ENCODE measurements around the gene MYCN. TPM values are rescaled to one million over a fixed set of nuclear protein-coding genes. Genes with fewer than 3 reads are reported as not detected.

MYCN gene
- polyA plus RNA-seq, 1 of the 3 experiments (the other 2 are of a cell fraction) = 0.03 TPM

DNA sequence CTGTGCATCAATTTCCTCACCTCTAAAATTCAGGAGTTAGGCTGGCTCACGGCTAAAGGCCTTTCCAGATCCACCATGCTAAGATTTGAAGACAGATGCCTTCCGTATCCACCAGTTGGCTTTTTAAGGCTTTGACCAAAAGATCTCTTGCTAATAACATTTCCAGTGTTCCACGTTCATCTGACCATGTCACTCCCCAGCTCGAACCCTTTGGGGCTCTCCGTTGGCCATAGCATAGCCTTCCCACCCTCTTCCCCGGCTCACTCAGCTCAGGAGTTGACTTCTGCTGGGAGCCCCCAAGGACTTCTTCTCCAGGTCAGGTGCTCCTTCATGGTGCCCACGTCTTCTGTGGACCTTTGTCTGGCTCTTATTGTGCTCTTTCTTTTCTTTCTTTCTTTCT lies 53.3 kb downstream of the MYCN start:
- Histone ChIP-seq H3K79me2 (ENCODE audit: insufficient read depth) (no peaks in the 10 kb centered on the region), H3K4me2 (no peak overlapping the region), H3K9me2 (no peaks in the 10 kb centered on the region), H3K27me3 (ENCODE audit: insufficient read depth) (no peaks in the 10 kb centered on the region), H3K4me1 (ENCODE audit: control insufficient read depth in 1 of 2, insufficient read depth in 2 of 2, low read depth in 1 of 2, low read length in 1 of 2) (no peaks in the 10 kb centered on the region; a peak in 1 of 4 replicates), H3K36me3 (replicated peaks in 1 of 2; ENCODE audit: control insufficient read depth in 1 of 2, insufficient read depth in 2 of 2, low read length in 1 of 2) (no peaks in the 10 kb centered on the region), H3K4me3 (ENCODE audit: low read depth in 2 of 2, low read length in 1 of 2) (no peak overlapping the region), H3K27ac (ENCODE audit: low read depth in 2 of 2, low read length in 1 of 2) (no peak overlapping the region), H3F3A (replicated peaks; ENCODE audit: insufficient read depth) (no peaks in the 10 kb centered on the region), H3K9ac (no peak overlapping the region), H3K9me3 (no peaks in the 10 kb centered on the region; the same call in none of the 2 replicates), H2AFZ (ENCODE audit: low read depth) (no peak overlapping the region), H4K20me1 (ENCODE audit: insufficient read depth) (no peaks in the 10 kb centered on the region)
- 34% methylated on average over 7 of the region's 7 CpGs for WGBS (ENCODE audit: low lambda C conversion rate)
- CTCF ChIA-PET = no interaction called here
- TF ChIP-seq RFX5 (IDR thresholded peaks at IDR 0.05; ENCODE audit: low read length) (no peak), RAD21 (IDR thresholded peaks at IDR 0.05; ENCODE audit: low read length) (no peak), CHD2 (IDR thresholded peaks at IDR 0.05; ENCODE audit: low read length, partially characterized antibody) (no peak), NRF1 (IDR thresholded peaks at IDR 0.05; ENCODE audit: low read depth, low read length) (no peak), GABPA (IDR thresholded peaks at IDR 0.05; ENCODE audit: low read depth) (no peak), FOSL2 (IDR thresholded peaks at IDR 0.05; ENCODE audit: borderline replicate concordance, low read depth) (no peak), POLR2AphosphoS5 (IDR thresholded peaks at IDR 0.05; ENCODE audit: low read depth, low read length) (no peak)
- DNase-seq = no peak
- POLR2A ChIA-PET = no interaction called here

GRCh38 chr2:15995603-15996002 lies 55.3 kb downstream of the MYCN start:
- no peak for DNase-seq
- no peaks in the 10 kb centered on the region; the same call in none of the 2 replicates for H3K9me3 ChIP-seq
- no peak overlapping the region for H3K9ac ChIP-seq
- H2AFZ ChIP-seq (ENCODE audit: low read depth) = no peak overlapping the region
- 47% methylated on average over 3 of the region's 3 CpGs for WGBS (ENCODE audit: low lambda C conversion rate)
- ChIA-PET POLR2A (no interaction called here), CTCF (no interaction called here)
- no peaks in the 10 kb centered on the region for H3K79me2 ChIP-seq (ENCODE audit: insufficient read depth)
- H4K20me1 ChIP-seq (ENCODE audit: insufficient read depth) = no peaks in the 10 kb centered on the region
- no peaks in the 10 kb centered on the region for H3K36me3 ChIP-seq (replicated peaks in 1 of 2; ENCODE audit: control insufficient read depth in 1 of 2, insufficient read depth in 2 of 2, low read length in 1 of 2)
- no peaks in the 10 kb centered on the region for H3K27me3 ChIP-seq (ENCODE audit: insufficient read depth)
- H3K4me2 ChIP-seq = no peak overlapping the region
- H3K9me2 ChIP-seq = no peaks in the 10 kb centered on the region
- no peak overlapping the region for H3K4me3 ChIP-seq (ENCODE audit: low read depth in 2 of 2, low read length in 1 of 2)
- H3F3A ChIP-seq (replicated peaks; ENCODE audit: insufficient read depth) = no peaks in the 10 kb centered on the region
- H3K4me1 ChIP-seq (ENCODE audit: control insufficient read depth in 1 of 2, insufficient read depth in 2 of 2, low read depth in 1 of 2, low read length in 1 of 2) = no peaks in the 10 kb centered on the region; a peak in 1 of 4 replicates
- TF ChIP-seq RCOR1 (IDR thresholded peaks at IDR 0.05; ENCODE audit: low read length) (no peak), JUND (IDR thresholded peaks at IDR 0.05) (no peak), GATA2 (CRISPR knock-in tag; IDR thresholded peaks at IDR 0.05) (no peak), FOXM1 (IDR thresholded peaks at IDR 0.05; ENCODE audit: low read depth) (no peak), ELF1 (IDR thresholded peaks at IDR 0.05) (no peak), MXI1 (IDR thresholded peaks at IDR 0.05; ENCODE audit: low read depth, low read length) (no peak), TCF12 (IDR thresholded peaks at IDR 0.05) (no peak), ZBTB33 (IDR thresholded peaks at IDR 0.05; ENCODE audit: borderline replicate concordance, low read depth) (no peak), RFX5 (IDR thresholded peaks at IDR 0.05; ENCODE audit: low read length) (no peak), POLR2AphosphoS5 (IDR thresholded peaks at IDR 0.05; ENCODE audit: low read depth, low read length) (no peak), YY1 (IDR thresholded peaks at IDR 0.05; ENCODE audit: low read depth) (no peak)
- TF ChIP-seq, protein P1, sequence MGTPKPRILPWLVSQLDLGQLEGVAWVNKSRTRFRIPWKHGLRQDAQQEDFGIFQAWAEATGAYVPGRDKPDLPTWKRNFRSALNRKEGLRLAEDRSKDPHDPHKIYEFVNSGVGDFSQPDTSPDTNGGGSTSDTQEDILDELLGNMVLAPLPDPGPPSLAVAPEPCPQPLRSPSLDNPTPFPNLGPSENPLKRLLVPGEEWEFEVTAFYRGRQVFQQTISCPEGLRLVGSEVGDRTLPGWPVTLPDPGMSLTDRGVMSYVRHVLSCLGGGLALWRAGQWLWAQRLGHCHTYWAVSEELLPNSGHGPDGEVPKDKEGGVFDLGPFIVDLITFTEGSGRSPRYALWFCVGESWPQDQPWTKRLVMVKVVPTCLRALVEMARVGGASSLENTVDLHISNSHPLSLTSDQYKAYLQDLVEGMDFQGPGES (IDR thresholded peaks at IDR 0.05; ENCODE audit: low read depth, low read length) = no peak
- TF ChIP-seq, protein P2, sequence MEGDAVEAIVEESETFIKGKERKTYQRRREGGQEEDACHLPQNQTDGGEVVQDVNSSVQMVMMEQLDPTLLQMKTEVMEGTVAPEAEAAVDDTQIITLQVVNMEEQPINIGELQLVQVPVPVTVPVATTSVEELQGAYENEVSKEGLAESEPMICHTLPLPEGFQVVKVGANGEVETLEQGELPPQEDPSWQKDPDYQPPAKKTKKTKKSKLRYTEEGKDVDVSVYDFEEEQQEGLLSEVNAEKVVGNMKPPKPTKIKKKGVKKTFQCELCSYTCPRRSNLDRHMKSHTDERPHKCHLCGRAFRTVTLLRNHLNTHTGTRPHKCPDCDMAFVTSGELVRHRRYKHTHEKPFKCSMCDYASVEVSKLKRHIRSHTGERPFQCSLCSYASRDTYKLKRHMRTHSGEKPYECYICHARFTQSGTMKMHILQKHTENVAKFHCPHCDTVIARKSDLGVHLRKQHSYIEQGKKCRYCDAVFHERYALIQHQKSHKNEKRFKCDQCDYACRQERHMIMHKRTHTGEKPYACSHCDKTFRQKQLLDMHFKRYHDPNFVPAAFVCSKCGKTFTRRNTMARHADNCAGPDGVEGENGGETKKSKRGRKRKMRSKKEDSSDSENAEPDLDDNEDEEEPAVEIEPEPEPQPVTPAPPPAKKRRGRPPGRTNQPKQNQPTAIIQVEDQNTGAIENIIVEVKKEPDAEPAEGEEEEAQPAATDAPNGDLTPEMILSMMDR (IDR thresholded peaks at IDR 0.05) = no peak
- no peak overlapping the region for H3K27ac ChIP-seq (ENCODE audit: low read depth in 2 of 2, low read length in 1 of 2)
